Glutamatergic neuron (in vitro differentiated cells): Measurements from ENCODE around the gene CLEC2A. TPM values are rescaled to one million over a fixed set of nuclear protein-coding genes. Genes with fewer than 3 reads are reported as not detected.

Experiments
- DNase-seq: peaks from one replicate; pipeline ENCODE4 v3.0.0; 2022
- H3K27ac Mint-ChIP-seq: one replicate; pipeline ENCODE4 v1.8.0; 2020; ENCODE audit warnings: mild to moderate bottlenecking, mixed read lengths, inconsistent platforms; ENCODE audit not compliant: unreplicated experiment
- H3K27me3 Mint-ChIP-seq: one replicate; pipeline ENCODE4 v1.8.0; 2020; ENCODE audit warnings: mild to moderate bottlenecking, moderate library complexity, mixed read lengths, inconsistent platforms; ENCODE audit not compliant: unreplicated experiment
- H3K36me3 Mint-ChIP-seq: one replicate; pipeline ENCODE4 v1.8.0; 2020; ENCODE audit warnings: mild to moderate bottlenecking, mixed read lengths, inconsistent platforms; ENCODE audit not compliant: unreplicated experiment
- H3K4me1 Mint-ChIP-seq: one replicate; pipeline ENCODE4 v1.8.0; 2020; ENCODE audit warnings: mild to moderate bottlenecking, low read depth, mixed read lengths, inconsistent platforms; ENCODE audit not compliant: unreplicated experiment
- H3K4me3 Mint-ChIP-seq: one replicate; pipeline ENCODE4 v1.8.0; 2020; ENCODE audit warnings: mild to moderate bottlenecking, mixed read lengths, inconsistent platforms; ENCODE audit not compliant: unreplicated experiment
- H3K9me3 Mint-ChIP-seq: one replicate; pipeline ENCODE4 v1.8.0; 2020; ENCODE audit warnings: mild to moderate bottlenecking, moderate library complexity, mixed read lengths, inconsistent platforms; ENCODE audit not compliant: unreplicated experiment
- total RNA-seq: library from RNA; stranded (reverse); fragmentation: NEBNext Ultra II Directional; extraction: Animal tissue kit (Norgen Biotek cat#: 25700); gene quantifications from one replicate; pipeline ENCODE4 v1.2.1, GENCODE V29; 2021; ENCODE audit not compliant: unreplicated experiment
- TF ChIP-seq, protein P1 (sequence below): fragments of 200-600 bp; sonication (generic); IDR thresholded peaks from one replicate; pipeline ENCODE4 v1.5.0; 2021; ENCODE audit not compliant: partially characterized antibody, unreplicated experiment

CLEC2A gene
- total RNA-seq, 1 donor from 2014 or later: not detected

DNA sequence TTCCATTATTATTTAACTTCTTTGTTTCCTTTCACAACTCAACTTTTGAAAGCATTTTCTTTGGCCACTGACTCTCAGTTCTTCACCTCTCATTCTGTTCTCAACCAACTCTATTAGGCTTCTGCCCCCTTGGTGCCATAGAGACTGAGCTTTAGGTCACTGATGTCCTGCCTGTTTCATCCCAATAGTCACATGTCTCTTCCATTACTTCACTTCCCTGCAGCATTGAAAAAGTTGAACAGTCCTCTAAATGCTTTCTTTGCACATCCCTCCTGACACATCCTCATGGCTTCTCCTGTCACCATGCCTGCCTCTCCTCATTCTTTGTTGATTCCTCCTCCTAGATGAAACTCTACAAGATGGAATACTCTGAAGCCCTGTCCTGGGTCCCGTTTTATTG lies 41.8 kb upstream of the CLEC2A start:
- no peaks in the 10 kb centered on the region for H3K4me1 Mint-ChIP-seq
- DNase-seq: no peak
- H3K36me3 Mint-ChIP-seq: peaks cover 12% of the 10 kb centered on the region
- no peak overlapping the region for H3K4me3 Mint-ChIP-seq
- no peaks in the 10 kb centered on the region for H3K27me3 Mint-ChIP-seq
- TF ChIP-seq, protein P1, sequence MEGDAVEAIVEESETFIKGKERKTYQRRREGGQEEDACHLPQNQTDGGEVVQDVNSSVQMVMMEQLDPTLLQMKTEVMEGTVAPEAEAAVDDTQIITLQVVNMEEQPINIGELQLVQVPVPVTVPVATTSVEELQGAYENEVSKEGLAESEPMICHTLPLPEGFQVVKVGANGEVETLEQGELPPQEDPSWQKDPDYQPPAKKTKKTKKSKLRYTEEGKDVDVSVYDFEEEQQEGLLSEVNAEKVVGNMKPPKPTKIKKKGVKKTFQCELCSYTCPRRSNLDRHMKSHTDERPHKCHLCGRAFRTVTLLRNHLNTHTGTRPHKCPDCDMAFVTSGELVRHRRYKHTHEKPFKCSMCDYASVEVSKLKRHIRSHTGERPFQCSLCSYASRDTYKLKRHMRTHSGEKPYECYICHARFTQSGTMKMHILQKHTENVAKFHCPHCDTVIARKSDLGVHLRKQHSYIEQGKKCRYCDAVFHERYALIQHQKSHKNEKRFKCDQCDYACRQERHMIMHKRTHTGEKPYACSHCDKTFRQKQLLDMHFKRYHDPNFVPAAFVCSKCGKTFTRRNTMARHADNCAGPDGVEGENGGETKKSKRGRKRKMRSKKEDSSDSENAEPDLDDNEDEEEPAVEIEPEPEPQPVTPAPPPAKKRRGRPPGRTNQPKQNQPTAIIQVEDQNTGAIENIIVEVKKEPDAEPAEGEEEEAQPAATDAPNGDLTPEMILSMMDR: no peak
- H3K9me3 Mint-ChIP-seq: peaks cover 6% of the 10 kb centered on the region
- no peak overlapping the region for H3K27ac Mint-ChIP-seq

DNA sequence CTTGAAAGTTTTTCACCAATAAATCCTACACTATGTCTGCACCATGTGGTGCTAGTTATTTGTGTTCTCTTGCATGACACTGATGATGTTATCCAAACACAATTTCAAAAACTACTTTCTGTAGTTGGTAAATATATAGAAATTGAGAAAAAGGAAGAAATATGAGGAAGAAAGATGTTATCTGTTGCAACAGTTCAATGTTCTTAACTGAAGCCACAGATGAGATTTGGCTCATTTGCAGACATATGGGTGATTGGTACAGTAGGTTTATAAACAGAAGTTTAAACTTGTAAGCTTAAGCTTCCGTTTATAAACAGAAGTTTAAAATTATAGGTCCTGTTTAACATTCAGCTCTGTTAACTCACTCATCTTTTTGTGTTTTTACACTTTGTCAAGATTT lies 39.0 kb upstream of the CLEC2A start, which contains the start of gene CLEC12A:
Gene CLEC12A (plus strand): TSS at position 229 of the 400 bp plus-strand sequence. CDS start 188 bp downstream, outside the sequence.
- TF ChIP-seq, protein P1: no peak
- H3K27me3 Mint-ChIP-seq: no peaks in the 10 kb centered on the region
- H3K27ac Mint-ChIP-seq: no peak within 1 kb of the TSS
- DNase-seq: no peak
- peaks cover 5% of the 10 kb centered on the region for H3K36me3 Mint-ChIP-seq
- H3K9me3 Mint-ChIP-seq: peaks cover 5% of the 10 kb centered on the region
- H3K4me3 Mint-ChIP-seq: no peak within 1 kb of the TSS
- H3K4me1 Mint-ChIP-seq: no peaks in the 10 kb centered on the region

DNA sequence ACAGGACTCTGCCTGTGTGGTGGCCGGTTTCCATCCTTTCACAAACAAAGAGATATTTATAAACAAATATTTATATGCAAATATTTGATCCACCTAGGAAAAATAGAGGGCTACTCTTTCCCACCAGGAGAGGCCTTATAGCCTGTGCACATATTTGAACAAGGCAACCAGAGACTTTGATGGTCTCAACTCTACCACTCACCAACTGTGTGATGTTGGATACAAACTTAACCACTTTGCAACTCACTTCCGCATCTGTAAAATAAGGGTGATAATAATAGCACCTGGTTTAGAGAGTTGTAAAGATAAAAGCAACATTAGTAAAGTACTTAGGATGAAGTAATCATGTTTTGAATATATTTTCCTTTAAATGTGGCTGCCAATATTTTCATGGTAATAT lies 37.5 kb upstream of the CLEC2A start:
- no peaks in the 10 kb centered on the region for H3K27me3 Mint-ChIP-seq
- H3K4me3 Mint-ChIP-seq: no peak overlapping the region
- peaks cover 1% of the 10 kb centered on the region for H3K9me3 Mint-ChIP-seq
- H3K36me3 Mint-ChIP-seq: no peaks in the 10 kb centered on the region
- no peaks in the 10 kb centered on the region for H3K4me1 Mint-ChIP-seq
- TF ChIP-seq, protein P1: no peak
- no peak for DNase-seq
- H3K27ac Mint-ChIP-seq: no peak overlapping the region

DNA sequence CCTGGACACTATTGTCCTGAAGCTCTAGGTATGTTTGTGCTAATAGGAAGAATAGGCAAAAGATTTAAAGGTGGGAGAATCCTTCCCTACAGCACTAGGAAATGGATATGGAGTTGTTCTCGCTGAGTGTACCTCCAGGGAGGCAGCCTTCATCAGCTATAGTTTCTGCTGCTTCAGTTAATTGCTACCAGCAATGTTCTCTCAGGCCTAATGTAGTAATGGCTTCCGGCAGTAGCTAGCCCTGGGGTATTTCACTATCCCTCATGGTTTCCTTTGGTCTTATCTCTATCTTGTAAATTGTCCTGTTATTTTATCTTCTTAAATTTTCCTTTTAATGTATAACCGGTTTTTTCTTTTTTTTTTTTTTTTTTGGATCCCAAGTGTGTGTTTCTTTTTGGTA lies 29.7 kb upstream of the CLEC2A start:
- H3K9me3 Mint-ChIP-seq: peaks cover 1% of the 10 kb centered on the region
- H3K4me1 Mint-ChIP-seq: peaks cover 9% of the 10 kb centered on the region
- no peaks in the 10 kb centered on the region for H3K27me3 Mint-ChIP-seq
- no peak overlapping the region for H3K4me3 Mint-ChIP-seq
- no peaks in the 10 kb centered on the region for H3K36me3 Mint-ChIP-seq
- TF ChIP-seq, protein P1: no peak
- no peak for DNase-seq
- H3K27ac Mint-ChIP-seq: no peak overlapping the region

DNA sequence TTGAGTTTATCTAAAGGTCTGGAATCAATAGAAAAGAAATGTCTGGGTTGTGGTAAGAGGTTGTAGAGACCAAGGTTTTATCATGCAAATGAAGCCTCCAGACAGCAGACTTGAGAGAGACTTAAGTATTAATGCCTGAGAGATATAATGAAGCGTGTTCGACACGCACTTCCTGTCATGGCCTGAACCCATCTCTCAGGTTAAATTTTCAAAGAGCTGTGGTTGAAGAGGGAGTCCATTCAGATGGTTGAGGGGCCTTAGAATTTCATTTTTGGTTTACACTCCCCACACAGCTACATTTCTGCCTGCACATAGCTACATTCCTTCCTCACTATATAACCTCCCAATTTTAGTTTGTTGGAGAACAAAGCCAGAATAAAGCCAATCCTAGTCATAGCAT lies 28.9 kb upstream of the CLEC2A start:
- no peak overlapping the region for H3K4me3 Mint-ChIP-seq
- H3K27me3 Mint-ChIP-seq: no peaks in the 10 kb centered on the region
- no peak for DNase-seq
- no peak overlapping the region for H3K27ac Mint-ChIP-seq
- peaks cover 9% of the 10 kb centered on the region for H3K4me1 Mint-ChIP-seq
- no peaks in the 10 kb centered on the region for H3K9me3 Mint-ChIP-seq
- no peaks in the 10 kb centered on the region for H3K36me3 Mint-ChIP-seq
- TF ChIP-seq, protein P1: no peak
